ENCODE measurements around the gene PIP4K2C.

DNA sequence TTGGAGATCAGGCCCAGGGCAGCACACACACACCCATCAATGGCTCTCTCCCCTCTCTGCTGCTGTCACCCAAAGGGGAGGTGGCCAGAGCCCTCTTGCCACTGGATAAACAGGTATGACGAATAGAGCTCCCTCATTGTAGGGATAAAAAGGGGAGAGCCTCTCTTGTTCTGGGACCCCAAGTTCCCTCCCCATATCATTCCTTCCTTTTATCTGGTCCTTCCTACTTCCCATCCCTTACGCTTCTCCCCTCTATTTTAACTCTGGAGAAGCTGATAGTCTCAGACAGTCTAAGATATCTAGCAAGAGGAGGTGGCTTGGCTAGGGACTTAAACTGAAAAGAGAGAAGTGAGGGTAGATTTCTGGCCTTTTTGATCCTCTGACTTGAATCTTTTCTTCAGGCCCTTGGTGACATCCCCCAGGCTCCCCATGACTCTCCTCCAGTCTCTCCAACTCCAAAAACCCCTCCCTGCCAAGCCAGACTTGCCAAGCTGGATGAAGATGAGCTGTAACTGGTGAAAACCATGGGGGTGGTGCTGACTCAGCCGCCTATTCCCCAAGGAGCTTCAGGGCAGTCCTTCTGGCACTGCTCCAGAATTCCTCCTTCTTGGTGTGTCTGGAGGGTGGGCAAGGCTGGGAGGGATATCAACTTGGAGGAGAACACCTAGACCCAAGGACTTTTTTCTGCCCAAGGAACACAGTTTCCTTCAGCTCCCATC lies 25.6 kb downstream of the PIP4K2C start:
- TF ChIP-seq KLF5 (IDR thresholded peaks at IDR 0.05; ENCODE audit: partially characterized antibody), result no peak
- TF ChIP-seq, protein P1, sequence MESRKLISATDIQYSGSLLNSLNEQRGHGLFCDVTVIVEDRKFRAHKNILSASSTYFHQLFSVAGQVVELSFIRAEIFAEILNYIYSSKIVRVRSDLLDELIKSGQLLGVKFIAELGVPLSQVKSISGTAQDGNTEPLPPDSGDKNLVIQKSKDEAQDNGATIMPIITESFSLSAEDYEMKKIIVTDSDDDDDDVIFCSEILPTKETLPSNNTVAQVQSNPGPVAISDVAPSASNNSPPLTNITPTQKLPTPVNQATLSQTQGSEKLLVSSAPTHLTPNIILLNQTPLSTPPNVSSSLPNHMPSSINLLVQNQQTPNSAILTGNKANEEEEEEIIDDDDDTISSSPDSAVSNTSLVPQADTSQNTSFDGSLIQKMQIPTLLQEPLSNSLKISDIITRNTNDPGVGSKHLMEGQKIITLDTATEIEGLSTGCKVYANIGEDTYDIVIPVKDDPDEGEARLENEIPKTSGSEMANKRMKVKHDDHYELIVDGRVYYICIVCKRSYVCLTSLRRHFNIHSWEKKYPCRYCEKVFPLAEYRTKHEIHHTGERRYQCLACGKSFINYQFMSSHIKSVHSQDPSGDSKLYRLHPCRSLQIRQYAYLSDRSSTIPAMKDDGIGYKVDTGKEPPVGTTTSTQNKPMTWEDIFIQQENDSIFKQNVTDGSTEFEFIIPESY (IDR thresholded peaks at IDR 0.05), result no peak
